IPS-NIHi11 (cell line): ENCODE measurements around the gene ACVR2B.
"Not testable (repeated sequence)": the region's sequence is repeated elsewhere in the genome, so short reads cannot be mapped to it uniquely, and the experiment has no call there.

Experiments used
- DNase-seq: peaks from one replicate; pipeline ENCODE4 v3.0.0; 2012; ENCODE audit warnings: mixed read lengths, low spot score

The ACVR2B gene

DNA sequence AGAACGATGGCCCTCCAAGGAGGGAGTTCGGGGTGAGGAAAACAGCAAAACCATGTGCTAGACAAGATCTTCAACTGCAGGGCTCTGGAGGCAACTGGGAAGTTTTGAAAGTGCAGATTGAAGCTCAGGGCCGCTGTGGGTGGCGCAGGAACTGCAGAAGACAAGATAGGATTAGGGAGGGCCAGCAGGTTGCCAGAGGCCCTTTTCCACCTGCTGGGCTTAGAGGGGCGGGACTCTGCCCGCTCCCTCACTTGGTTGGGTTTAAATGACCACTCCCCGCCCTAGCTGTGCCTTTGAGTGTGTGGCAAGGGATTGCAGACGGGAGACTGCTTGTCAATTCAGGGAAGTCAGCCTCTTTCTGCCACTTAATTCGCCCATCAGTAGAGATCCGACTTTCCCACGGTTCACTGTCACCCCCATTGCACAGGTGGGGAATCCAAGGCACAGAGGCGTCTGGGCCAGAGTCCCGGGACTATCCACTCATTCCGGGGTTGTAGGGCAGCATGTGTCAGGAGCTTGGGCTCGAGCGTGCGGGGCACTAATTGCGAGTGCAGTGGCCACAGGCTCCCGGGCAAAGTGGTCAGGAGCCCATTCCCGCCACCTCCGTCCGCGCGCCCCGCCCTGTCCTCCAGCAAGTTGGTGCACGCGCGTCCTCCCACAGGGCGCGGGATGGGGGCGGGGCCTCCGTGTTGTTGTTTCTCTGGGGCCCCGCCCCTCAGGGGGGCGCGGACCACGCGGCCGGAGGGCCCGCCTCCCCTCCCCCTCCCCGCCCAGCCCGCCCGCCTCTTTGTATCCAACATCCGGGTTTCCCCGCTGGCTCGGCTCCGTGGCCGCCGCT is at the start of gene ACVR2B:
ACVR2B (plus strand) TSS at position 816 of the 838 bp plus-strand sequence. CDS start 433 bp downstream, outside the sequence.
- DNase-seq, result peak; percentile 95

DNA sequence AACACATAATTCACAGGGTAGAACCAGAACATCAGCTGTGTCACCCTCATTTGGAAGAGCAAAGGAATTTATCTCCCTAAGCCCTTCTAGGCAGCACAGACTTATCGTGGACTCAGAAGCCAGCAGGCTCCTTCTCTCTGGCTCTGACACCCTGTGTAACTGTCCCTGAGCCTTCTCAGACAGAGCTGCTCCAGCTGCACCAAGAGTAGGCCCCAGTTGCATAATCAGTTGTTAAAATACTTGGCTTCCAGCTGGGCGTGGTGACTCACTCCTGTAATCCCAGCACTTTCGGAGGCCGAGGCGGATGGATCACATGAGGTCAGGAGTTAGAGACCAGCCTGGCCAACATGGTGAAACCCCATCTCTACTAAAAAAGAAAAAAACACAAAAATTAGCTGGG is 49.4 kb upstream of the ACVR2B start:
- no peak for DNase-seq

DNA sequence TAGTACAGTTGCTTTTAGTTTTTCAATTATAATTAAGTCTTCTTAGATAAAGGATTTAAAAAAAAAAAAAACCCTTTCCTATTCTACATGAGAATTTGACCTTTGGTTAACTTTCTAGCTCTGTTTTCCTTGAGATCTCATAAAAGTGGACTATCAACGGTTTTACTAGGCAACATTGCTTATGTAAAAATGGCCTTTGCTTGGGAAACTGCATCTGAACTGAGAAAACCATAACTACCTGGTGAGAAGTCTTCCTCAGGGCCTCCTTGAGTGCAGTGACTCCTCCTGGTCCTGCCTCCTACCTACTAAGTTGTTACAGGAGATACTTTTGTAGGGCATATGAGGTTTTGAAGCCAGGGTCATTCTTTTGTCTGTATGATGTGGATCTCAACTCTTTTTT is 42.1 kb upstream of the ACVR2B start:
- DNase-seq, result no peak

DNA sequence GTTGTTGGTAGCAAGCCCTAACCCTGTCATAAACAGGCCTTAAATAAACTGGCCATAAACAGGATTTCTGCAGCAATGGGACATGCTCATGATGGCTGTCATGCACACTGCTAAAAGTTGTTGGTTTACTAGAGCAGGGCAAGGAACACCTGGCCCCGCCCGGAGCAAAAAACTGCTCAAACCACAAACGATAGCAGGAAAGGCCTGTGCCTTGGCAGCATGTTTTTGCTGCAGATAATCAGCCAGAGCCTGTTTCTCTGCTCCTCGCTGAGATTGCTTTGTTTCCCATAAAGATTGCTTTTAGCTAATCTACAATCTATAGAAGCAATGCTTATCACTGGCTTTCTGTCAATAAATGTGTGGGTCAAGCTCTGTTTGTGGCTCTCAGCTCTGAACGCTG is 32.9 kb upstream of the ACVR2B start:
- DNase-seq, result not testable (repeated sequence)

DNA sequence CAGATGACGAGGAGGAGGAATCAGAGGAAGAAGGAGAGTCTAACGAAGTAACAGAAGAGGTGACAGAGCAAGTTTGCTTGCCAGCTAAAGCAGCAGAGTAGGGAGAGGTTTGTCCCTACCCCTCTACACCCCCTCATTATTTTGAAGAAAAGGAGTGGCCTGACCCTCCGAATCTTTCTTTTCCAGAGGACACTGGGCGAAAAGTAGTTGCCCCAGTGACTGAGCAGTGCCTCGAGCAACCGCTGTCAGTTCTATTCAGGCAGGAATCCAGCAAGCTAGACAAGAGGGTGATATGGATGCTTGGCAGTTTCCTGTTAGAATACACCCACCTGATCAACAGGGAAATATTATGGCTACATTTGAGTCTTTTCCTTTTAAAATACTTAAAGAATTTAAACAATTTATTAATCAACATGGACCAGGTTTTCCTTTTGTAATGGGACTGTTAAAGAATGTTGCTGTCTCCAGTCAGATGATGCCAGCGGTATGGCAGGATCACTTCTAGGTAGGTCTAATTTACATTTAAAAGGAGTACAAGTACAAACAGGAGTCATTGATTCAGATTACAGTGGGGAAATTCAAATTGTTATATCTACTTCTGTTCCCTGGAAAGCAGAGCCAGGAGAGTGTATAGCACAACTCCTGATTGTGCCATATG is 31.9 kb upstream of the ACVR2B start:
- no peak for DNase-seq

DNA sequence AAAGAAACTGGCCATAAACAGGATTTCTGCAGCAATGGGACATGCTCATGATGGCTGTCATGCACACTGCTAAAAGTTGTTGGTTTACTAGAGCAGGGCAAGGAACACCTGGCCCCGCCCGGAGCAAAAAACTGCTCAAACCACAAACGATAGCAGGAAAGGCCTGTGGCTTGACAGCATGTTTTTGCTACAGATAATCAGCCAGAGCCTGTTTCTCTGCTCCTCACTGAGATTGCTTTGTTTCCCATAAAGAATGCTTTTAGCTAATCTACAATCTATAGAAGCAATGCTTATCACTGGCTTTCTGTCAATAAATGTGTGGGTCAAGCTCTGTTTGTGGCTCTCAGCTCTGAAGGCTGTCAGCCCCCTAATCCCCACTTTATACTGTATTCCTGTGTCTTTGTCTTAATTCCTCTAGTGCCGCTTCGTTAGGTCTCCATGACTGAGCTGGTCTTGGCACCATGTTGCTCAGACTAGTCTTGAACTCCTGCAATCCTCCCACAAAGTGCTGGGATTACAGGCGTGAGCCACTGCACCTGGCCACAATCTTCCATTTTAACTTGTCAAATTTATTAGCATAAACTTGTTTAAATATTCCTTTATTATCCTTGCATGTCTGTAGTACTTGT is 26.8 kb upstream of the ACVR2B start:
- not testable (repeated sequence) for DNase-seq

DNA sequence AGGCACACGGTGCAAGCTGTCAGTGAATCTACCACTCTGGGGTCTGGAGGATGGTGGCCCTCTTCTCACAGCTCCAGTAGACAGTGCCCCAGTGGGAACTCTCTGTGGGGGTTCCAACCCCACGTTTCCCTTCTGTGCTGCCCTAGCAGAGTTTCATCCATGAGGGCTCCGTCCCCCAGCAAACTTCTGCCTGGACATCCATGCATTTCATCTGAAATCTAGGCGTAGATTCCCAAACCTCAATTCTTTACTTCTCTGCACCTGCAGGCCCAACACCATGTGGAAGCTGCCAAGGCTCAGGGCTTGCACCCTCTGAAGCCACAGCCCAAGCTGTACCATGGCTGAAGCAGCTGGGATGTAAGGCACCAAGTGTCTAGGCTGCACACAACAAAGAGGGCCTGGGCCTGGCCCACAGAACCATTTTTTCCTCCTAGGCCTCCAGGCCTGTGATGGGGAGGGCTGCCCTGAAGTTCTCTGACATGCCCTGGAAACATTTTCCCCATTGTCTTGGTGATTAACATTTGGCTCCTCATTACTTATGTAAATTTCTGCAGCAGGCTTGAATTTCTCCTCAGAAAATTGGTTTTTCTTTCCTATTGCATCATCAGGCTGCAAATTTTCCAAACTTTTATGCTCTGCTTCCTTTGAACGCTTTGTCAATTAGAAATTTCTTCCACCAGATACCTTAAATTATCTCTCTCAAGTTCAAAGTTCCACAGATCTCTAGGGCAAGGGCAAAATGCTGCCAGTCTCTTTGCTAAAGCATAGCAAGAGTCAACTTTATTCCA is 20.6 kb upstream of the ACVR2B start:
- not testable (repeated sequence) for DNase-seq

DNA sequence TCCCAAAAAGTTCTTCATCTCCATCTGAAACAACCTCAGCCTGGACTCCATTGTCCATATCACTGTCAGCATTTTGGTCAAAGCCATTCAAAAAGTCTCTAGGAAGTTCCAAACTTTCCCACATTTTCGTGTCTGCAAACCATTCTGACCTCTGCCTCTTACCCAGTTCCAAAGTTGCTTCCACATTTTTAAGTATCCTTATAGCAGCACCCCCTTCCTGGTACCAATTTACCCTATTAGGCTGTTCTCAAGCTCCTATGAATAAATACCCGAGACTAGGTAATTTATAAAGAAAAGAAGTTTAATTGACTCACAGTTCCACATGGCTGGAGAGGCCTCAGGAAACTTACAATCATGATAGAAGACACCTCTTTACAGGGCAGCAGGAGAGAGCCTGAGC is 20.0 kb upstream of the ACVR2B start:
- not testable (repeated sequence) for DNase-seq

DNA sequence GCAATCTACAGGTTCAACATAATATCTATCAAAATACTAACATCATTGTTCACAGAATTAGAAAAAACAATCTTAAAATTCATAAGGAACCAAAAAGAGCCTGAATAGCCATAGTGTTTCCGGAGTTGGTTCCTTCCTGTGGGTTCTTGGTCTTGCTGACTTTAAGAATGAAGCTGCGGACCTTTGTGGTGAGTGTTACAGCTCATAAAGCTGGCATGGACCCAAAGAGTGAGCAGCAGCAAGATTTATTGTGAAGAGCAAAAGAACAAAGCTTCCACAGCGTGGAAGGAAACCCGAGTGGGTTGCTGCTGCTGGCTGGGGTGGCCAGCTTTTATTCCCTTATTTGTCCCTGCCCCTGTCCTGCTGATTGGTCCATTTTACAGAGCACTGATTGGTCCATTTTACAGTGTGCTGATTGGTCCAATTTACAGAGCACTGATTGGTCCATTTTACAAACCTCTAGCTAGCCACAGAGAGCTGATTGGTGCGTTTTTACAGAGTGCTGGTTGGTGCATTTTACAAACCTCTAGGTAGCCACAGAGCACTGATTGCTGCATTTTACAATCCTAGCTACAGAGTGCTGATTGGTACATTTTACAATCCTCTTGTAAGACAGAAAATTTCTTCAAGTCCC is 15.1 kb upstream of the ACVR2B start:
- DNase-seq, result not testable (repeated sequence)

DNA sequence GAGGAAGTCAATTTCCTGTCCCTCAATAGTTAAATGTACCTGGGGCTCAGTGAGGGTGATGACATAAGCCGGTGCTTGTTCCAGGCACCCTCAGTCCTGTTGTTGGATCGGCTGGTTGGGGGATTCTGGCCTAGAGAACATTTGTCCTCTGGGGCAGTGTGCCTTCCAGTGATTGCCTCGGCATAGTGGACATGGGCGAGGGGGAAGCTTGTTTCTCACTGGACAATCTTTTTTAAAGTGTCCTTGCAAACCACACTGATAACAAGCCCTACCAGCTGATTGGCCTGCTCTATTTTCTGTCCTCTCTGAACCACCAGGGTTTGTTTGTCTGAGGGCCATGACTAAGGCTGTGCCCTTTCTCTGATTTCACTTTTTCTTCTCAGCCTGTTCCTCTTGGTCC is 10.5 kb upstream of the ACVR2B start:
- not testable (repeated sequence) for DNase-seq

DNA sequence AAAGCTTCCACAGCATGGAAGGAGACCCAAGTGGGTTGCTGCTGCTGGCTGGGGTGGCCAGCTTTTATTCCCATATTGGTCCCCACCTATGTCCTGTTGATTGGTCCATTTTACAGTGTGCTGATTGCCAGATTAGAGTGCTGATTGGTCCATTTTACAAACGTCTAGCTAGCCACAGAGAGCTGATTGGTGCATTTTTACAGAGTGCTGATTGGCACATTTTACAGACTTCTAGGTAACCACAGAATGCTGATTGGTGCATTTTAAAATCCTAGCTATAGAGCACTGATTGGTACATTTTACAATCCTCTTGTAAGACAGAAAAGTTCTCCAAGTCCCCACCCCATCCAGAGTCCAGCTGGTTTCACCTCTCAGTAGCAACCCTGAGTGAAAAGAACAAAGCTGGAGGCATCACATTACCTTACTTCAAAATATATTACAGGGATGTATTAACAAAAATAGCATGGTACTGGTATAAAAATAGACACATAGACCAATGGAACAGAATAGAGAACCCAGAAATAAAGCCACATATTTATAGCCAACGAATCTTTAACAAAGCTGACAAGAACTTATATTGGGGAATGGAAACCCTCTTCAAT is 7.5 kb upstream of the ACVR2B start:
- DNase-seq, result no peak

DNA sequence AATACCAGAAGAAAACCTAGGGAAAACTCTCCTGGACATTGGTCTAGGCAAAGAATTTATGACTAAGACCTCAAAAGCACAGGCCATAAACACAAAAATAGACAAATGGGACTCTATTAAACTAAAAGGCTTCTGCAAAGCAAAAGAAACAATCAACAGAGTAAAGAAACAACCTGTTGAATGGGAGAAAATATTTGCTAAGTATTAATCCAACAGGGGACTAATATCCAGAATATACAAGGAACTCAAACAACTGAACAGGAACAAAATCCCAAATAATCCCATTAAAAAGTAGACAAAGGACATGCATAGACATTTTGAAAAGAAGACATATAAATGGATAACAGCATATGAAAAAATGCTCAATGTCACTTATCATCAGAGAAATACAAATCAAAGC is 6.9 kb upstream of the ACVR2B start:
- DNase-seq, result no peak

DNA sequence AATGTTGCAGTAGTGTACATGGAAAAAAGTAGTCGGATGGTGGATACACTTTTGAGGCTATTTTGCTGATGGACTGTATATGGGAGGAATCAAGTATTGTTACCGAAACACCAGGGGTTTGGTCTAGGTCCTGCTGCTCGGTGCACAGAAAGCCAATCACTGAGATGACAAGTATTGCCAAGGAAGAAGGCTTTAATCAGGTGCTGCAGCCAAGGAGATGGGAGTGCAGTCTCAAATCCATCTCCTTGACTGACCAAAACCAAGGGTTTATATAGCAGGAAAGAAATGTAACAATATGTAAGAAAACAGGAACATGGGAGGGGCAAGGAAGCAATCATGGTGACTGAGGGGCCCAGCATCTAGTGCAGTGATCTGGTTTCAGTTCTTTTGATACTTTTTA is 2.8 kb upstream of the ACVR2B start:
- DNase-seq, result no peak

DNA sequence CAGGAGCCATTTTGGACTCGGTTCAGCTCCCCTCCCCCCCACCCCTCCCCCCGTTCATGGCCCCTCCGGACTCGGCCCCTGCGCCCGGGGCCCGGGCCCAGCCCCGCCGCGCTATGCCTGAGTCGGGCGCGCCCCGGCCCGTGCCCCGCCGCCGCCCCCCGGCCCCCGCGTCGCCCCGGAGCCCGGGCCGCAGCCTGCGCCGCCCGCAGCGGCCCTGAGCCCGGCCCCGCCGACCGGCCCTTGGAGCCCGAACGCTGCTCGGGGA is 155 bp downstream of the ACVR2B start:
- no peak for DNase-seq

DNA sequence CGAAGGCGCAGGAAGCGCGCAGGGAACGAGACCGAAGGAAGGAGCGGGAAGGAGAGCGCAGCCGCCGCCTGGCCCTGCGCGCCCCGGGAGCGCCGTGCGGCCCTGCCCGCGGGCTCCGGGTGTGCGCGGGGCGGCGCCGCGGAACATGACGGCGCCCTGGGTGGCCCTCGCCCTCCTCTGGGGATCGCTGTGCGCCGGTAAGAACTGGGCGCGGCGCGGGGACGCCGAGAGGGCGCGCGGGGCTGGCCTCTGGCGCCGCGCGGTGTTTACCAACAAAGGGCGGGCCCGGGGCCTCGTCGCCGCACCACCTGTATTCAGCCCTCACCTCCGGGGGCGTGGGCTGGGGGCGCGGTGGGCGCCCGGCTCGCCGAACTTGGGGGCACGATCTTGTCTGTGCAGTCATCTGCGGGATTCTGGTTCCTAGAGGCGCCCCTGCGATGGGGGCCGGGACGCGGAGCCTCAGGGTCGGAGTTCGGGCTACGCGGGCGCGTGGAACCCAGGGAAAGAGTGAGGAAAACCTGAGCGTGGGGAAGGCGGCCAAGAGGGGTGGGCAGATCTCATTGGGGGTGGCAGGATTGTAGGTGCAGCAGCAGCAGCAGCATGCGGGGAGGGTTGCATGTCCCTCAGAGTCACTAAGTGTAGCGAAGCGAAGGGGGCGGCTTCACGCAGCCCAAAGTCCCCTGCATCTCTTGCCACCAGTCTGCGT is 641 bp downstream of the ACVR2B start:
- peak; percentile 54 for DNase-seq

DNA sequence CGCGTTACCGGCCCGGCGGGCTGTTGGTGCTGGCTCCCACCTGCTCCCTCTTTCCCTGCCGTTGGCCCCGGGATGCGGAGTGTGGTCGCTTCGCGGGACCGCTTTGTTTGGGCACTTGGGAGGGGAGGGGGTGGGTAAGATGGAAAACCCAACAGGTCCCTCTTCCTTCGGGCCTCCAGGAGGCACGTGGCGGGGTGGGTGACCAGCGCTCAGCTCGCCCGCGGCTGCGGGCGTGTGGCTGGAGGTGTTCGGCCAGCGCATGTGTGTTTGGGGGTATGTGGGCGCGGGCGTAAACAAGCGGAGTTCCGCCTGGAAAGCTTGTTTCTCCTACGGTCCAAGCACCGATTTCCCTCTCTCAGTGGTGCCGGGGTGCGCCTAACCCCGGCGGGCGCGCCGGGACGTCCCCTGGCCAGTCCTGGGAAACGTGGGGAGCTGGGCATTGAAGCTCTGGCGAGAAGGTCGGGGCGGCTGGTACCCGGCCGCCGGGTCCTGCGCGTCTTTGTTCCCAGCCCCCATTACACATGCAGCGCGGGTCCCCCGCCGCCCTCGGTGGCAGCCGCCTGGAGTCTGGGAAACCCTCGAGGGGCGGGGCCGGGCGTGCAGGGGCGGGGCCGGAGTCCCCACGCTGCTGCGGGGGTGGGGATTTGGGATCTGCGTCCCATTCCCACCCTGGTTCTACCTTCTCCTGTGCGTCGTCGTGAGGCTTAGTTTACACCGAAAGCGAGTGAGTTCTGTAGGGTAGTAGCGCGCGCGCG is 1.4 kb downstream of the ACVR2B start:
- peak; percentile 90 for DNase-seq

DNA sequence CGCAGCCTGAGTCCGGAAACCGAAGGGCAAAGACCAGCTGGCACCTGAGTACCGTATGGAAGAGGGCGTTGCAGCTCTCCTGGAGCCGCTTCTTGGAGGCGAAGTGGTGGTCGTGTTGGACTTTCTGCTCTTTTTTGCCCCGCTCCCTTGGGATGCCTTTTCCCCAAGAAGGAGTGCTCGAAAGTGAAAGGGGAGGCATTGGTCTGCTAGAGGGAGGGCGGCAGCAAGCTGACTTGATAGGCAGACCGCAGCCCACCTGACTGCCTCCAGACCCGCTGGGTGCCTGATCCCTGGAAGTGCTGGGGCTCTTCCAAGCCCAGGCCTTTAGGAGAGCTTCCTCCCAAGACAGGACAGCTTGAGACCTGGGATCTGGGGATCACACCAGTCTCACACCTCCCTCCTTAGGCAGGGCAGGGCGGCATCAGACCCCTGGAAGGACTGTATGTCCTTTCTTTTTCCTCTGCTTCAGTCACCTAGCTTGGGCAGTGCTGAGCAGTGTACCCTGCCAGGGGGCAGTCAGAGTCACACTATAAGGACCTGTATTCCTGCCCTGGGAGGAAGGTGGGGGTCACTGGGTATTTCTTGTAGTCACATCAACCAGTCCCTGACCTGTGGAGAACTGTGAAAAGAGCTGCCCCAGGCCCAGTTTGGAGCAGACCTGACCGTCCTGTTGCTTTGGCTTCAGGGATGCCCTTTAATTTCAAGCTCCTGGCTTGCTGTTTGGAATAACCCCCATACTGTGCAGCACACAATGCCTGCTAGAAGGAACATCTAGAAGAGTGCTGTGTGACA is 2.1 kb downstream of the ACVR2B start:
- DNase-seq, result peak; percentile 55

DNA sequence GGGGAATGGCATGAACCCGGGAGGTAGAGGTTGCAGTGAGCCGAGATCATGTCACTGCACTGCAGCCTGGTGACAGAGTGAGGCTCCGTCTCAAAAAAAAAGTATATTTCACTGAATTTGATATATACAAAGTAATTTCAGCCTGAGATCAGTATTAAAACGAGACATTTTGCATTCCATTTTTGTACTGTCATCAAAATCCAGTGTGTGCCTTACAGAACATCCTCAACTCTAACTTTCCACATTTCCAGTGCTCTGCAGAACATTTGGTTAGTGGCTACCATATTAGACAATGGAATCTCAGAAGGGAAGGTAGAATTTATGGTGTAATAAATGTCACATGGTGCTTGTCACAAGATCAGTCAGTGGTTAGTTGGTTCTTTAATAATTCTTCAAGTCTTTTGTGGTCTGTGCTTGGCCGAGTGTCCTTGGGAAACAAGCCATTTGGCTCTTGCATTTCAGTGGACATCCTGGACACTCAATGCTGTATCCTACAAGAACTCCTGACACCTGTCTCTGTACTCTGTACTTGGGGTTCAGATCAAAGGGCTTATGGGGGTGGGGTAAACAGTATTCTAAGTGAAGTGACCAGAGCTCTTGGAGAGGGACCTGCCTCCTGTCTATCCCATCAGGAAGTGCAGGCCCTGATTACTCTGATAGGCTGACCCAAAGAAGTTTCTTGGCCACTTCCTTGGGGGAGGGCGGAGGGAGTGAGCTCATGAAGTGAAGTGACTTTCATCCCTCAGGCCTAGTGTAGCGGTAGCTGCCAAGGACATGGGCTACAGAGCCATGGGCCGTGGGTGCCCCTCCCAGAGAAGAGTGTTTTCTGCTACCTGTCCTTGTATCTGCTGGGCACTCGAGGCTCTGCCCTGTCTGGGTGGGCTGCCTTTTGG is 3.7 kb downstream of the ACVR2B start:
- DNase-seq, result peak; percentile 17
